Loucy (cell line): ENCODE measurements around the gene PDE4C.
"Not testable (repeated sequence)": the region's sequence is repeated elsewhere in the genome, so short reads cannot be mapped to it uniquely, and the experiment has no call there.

Source experiments
- H2AFZ ChIP-seq: fragments of 200-600 bp; sonication (generic); 2 replicates; pipeline ENCODE4 v1.6.0; 2016; ENCODE audit warnings: antibody characterized with exemption, mild to moderate bottlenecking, low read length, moderate library complexity
- H3F3A ChIP-seq: fragments of 200-600 bp; 2 replicates; pipeline ENCODE4 v1.6.0; 2016; ENCODE audit warnings: antibody characterized with exemption, low read depth, mild to moderate bottlenecking
- H3K27me3 ChIP-seq: fragments of 200-600 bp; sonication (generic); 2 replicates; pipeline ENCODE4 v1.6.1; 2014; ENCODE audit warnings: low read length, mild to moderate bottlenecking; ENCODE audit not compliant: insufficient read depth, poor library complexity, severe bottlenecking
- H3K36me3 ChIP-seq: fragments of 200-600 bp; sonication (generic); 2 replicates; pipeline ENCODE4 v1.6.1; 2016; ENCODE audit warnings: low read length; ENCODE audit not compliant: insufficient read depth
- H3K4me1 ChIP-seq: fragments of 200-600 bp; sonication (generic); 2 replicates; pipeline ENCODE4 v1.5.1; 2014; ENCODE audit warnings: low read length, mild to moderate bottlenecking; ENCODE audit not compliant: insufficient read depth, poor library complexity, severe bottlenecking
- H3K4me2 ChIP-seq: fragments of 200-600 bp; sonication (generic); 2 replicates; pipeline ENCODE4 v1.6.0; 2014; ENCODE audit warnings: antibody characterized with exemption, low read length, low read depth, mild to moderate bottlenecking; ENCODE audit not compliant: poor library complexity, severe bottlenecking
- H3K4me3 ChIP-seq: fragments of 200-600 bp; sonication (generic); 2 replicates; pipeline ENCODE4 v1.5.1; 2014; ENCODE audit warnings: low read length, mild to moderate bottlenecking, mixed read lengths; ENCODE audit not compliant: poor library complexity, severe bottlenecking
- H3K79me2 ChIP-seq: fragments of 200-600 bp; sonication (generic); 2 replicates; pipeline ENCODE4 v1.6.1; 2014; ENCODE audit warnings: low read length; ENCODE audit not compliant: insufficient read depth
- H3K9ac ChIP-seq: fragments of 200-600 bp; sonication (generic); 2 replicates; pipeline ENCODE4 v1.6.0; 2014; ENCODE audit warnings: mild to moderate bottlenecking, low read depth, low read length, moderate library complexity; ENCODE audit not compliant: poor library complexity, severe bottlenecking
- H3K9me2 ChIP-seq: fragments of 200-600 bp; sonication (generic); replicated peaks from 2 replicates; pipeline ENCODE4 v1.6.1; 2016; ENCODE audit warnings: low read depth, low read length, mixed read lengths
- H3K9me3 ChIP-seq: fragments of 200-600 bp; sonication (generic); 2 replicates; pipeline ENCODE4 v1.6.1; 2014; ENCODE audit warnings: mild to moderate bottlenecking, antibody characterized with exemption, low read length, low read depth; ENCODE audit not compliant: insufficient read depth
- H4K20me1 ChIP-seq: fragments of 200-600 bp; sonication (generic); 2 replicates; pipeline ENCODE4 v1.6.0; 2014; ENCODE audit warnings: antibody characterized with exemption, low read length, mild to moderate bottlenecking; ENCODE audit not compliant: insufficient read depth, poor library complexity, severe bottlenecking
- CTCF ChIP-seq: fragments of 200-600 bp; sonication (generic); conservative IDR thresholded peaks from 2 replicates; pipeline ENCODE4 v1.5.1; 2014; ENCODE audit warnings: mild to moderate bottlenecking, antibody characterized with exemption, low read length
- EZH2phosphoT487 ChIP-seq: fragments of 200-600 bp; IDR thresholded peaks from 2 replicates; pipeline ENCODE4 v1.6.1; 2018; ENCODE audit warnings: antibody characterized with exemption, mild to moderate bottlenecking, moderate library complexity, borderline replicate concordance

Gene PDE4C

GRCh38 chr19:18216789-18217188, 9.4 kb downstream of the PDE4C start:
- no peak overlapping the region for H3K4me2 ChIP-seq
- TF ChIP-seq EZH2phosphoT487, result no peak
- TF ChIP-seq CTCF, result no peak

GRCh38 chr19:18214779-18215433, 11.3 kb downstream of the PDE4C start:
- no peak overlapping the region for H3K4me2 ChIP-seq
- H3K4me3 ChIP-seq, result no peak overlapping the region
- no peaks in the 10 kb centered on the region for H3F3A ChIP-seq
- no peaks in the 10 kb centered on the region for H4K20me1 ChIP-seq
- no peak overlapping the region for H3K9ac ChIP-seq
- H2AFZ ChIP-seq, result no peak overlapping the region
- no peaks in the 10 kb centered on the region for H3K27me3 ChIP-seq
- no peaks in the 10 kb centered on the region for H3K4me1 ChIP-seq
- no peaks in the 10 kb centered on the region for H3K79me2 ChIP-seq
- H3K36me3 ChIP-seq, result no peaks in the 10 kb centered on the region
- H3K9me3 ChIP-seq, result no peaks in the 10 kb centered on the region
- TF ChIP-seq CTCF (no peak), EZH2phosphoT487 (no peak)
- H3K9me2 ChIP-seq, result no peaks in the 10 kb centered on the region

More at GRCh38 chr19:18216789-18217188, 9.4 kb downstream of the PDE4C start:
- no peak overlapping the region for H3K9ac ChIP-seq
- H4K20me1 ChIP-seq, result no peaks in the 10 kb centered on the region
- H3F3A ChIP-seq, result no peaks in the 10 kb centered on the region
- H3K4me1 ChIP-seq, result no peaks in the 10 kb centered on the region
- H2AFZ ChIP-seq, result no peak overlapping the region
- H3K4me3 ChIP-seq, result no peak overlapping the region
- H3K9me2 ChIP-seq, result no peaks in the 10 kb centered on the region
- H3K9me3 ChIP-seq, result no peaks in the 10 kb centered on the region
- no peaks in the 10 kb centered on the region for H3K27me3 ChIP-seq
- H3K36me3 ChIP-seq, result no peaks in the 10 kb centered on the region
- H3K79me2 ChIP-seq, result no peaks in the 10 kb centered on the region

- Histone ChIP-seq H3F3A (no peaks in the 10 kb centered on the region; the same call in 1 of the 2 replicates), H2AFZ (no peak overlapping the region), H3K9me2 (no peaks in the 10 kb centered on the region), H3K79me2 (no peaks in the 10 kb centered on the region), H4K20me1 (no peaks in the 10 kb centered on the region), H3K4me1 (no peaks in the 10 kb centered on the region), H3K4me2 (no peak overlapping the region), H3K27me3 (no peaks in the 10 kb centered on the region), H3K9ac (no peak overlapping the region), H3K9me3 (no peaks in the 10 kb centered on the region), H3K4me3 (no peak overlapping the region), H3K36me3 (no peaks in the 10 kb centered on the region)
- no peak for TF ChIP-seq CTCF
- TF ChIP-seq EZH2phosphoT487, result no peak
These were observed 14.6 kb downstream of the PDE4C start for GRCh38 chr19:18211683-18212082.

GRCh38 chr19:18209912-18210311, 16.3 kb downstream of the PDE4C start:
- not testable (repeated sequence) for H3K27me3 ChIP-seq, H3K4me3 ChIP-seq, H4K20me1 ChIP-seq, H3K4me1 ChIP-seq, H3K36me3 ChIP-seq, H3K79me2 ChIP-seq, H3K9ac ChIP-seq, H3K9me3 ChIP-seq, H2AFZ ChIP-seq, H3K9me2 ChIP-seq, H3F3A ChIP-seq, H3K4me2 ChIP-seq
